Gastrocnemius medialis (tissue), 4 donors: Measurements from ENCODE around the gene SEC24B.

Experiments used
- POLR2A ChIP-seq, 2 donors: fragments of 450-650 bp; IDR thresholded peaks; one replicate each; pipeline ENCODE4 v1.6.1; 2017; ENCODE audit warnings: antibody characterized with exemption in 2 of 2, mild to moderate bottlenecking in 2 of 2, moderate library complexity in 2 of 2
- TF ChIP-seq, protein P1 (sequence below), 5 experiments: fragments of 450-650 bp in 3 of 5; fragments of 200-600 bp in 2 of 5; sonication (generic) in 2 of 5; IDR thresholded peaks in 4 of 5; conservative IDR thresholded peaks in 1 of 5; 1 replicate in 4 of 5; 2 replicates in 1 of 5; pipeline ENCODE4 v1.5.1; 2016 to 2019; ENCODE audit warnings: antibody characterized with exemption in 5 of 5, mild to moderate bottlenecking in 3 of 5, moderate library complexity in 3 of 5

GRCh38 chr4:109436504-109436903 lies 2.9 kb downstream of the SEC24B start:
- TF ChIP-seq, protein P1, sequence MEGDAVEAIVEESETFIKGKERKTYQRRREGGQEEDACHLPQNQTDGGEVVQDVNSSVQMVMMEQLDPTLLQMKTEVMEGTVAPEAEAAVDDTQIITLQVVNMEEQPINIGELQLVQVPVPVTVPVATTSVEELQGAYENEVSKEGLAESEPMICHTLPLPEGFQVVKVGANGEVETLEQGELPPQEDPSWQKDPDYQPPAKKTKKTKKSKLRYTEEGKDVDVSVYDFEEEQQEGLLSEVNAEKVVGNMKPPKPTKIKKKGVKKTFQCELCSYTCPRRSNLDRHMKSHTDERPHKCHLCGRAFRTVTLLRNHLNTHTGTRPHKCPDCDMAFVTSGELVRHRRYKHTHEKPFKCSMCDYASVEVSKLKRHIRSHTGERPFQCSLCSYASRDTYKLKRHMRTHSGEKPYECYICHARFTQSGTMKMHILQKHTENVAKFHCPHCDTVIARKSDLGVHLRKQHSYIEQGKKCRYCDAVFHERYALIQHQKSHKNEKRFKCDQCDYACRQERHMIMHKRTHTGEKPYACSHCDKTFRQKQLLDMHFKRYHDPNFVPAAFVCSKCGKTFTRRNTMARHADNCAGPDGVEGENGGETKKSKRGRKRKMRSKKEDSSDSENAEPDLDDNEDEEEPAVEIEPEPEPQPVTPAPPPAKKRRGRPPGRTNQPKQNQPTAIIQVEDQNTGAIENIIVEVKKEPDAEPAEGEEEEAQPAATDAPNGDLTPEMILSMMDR (IDR thresholded peaks at IDR 0.05 in 4 of 5, conservative IDR thresholded peaks at IDR 0.05 in 1 of 5): no peak
- no peak for TF ChIP-seq POLR2A (IDR thresholded peaks at IDR 0.05)
